HG03442 (cell line): Measurements from ENCODE around the gene CH25H.
"Not testable (repeated sequence)": the region's sequence is repeated elsewhere in the genome, so short reads cannot be mapped to it uniquely, and the experiment has no call there.

Source experiments
- ATAC-seq: cut with Tn5 transposase; IDR thresholded peaks from one replicate; pipeline ENCODE4 v1.9.1; 2021; ENCODE audit warnings: mild to moderate bottlenecking, moderate library complexity; ENCODE audit not compliant: unreplicated experiment

Gene CH25H

DNA sequence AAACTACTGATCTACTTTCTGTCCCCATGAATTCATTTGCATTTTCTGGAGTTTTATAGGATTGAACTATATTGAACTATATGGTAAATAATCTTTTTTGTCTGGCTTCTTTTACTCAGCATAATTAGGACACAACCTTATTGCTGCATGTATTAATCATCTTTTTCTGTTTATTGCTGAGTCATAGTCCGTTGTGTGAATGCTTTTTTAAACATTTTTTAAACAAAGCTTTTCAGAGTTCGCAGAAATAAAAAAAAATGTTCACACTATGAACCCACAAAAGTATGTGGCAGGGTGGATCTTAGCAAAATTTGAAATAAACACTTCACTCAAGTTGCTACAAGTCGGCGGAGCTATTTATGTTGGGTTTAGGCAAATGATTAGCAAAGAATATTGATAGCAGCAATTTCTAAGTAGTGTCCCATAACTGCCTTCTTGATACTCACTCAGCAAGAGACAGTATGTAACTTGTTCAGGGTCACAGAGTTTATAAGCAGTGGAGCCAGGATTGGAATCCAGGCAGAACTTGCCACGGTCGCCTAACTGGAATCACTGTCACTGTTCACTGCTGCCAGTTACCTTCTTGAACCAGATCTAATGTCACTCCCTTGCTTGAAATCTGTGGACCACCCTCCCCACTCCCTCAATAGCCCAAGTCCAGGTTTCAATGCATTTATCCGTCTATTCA, 5.6 kb downstream of the CH25H start:
- no peak for ATAC-seq

DNA sequence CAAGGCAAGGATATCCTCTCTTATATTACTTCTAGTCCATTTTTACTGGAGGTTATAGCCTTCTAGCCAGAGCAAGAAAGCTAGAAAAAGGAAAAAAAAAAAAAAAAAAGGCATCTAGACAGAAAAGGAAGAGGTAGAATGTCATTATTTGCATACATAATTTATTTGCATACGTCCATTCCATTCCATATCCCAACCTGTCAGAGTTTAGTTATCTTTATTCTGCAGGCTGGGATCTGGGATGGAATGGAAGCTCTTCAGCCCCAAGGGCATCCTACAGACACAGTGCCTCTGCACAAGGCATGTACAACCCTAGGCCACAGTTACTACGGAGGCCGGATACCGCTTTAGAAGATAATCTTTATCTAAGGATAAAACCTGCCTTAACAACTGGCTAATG, 9.6 kb downstream of the CH25H start:
- ATAC-seq = no peak

DNA sequence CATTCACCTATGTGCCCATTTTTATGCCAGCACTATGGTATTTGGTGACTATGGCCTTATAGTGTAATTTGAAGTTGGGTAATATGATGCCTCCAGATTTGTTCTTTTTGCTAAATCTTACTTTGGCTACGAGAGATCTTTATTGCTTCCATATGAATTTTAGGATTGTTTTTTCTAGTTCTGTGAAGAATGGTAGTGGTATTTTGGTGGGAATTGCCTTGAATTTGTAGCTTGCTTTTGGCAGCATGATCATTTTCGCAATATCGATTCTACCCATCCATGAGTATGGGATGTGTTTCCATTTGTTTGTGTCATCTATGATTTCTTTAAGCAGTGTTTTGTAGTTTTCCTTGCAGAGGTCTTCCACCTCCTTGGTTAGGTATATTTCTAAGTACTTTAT, 15.8 kb downstream of the CH25H start:
- not testable (repeated sequence) for ATAC-seq

DNA sequence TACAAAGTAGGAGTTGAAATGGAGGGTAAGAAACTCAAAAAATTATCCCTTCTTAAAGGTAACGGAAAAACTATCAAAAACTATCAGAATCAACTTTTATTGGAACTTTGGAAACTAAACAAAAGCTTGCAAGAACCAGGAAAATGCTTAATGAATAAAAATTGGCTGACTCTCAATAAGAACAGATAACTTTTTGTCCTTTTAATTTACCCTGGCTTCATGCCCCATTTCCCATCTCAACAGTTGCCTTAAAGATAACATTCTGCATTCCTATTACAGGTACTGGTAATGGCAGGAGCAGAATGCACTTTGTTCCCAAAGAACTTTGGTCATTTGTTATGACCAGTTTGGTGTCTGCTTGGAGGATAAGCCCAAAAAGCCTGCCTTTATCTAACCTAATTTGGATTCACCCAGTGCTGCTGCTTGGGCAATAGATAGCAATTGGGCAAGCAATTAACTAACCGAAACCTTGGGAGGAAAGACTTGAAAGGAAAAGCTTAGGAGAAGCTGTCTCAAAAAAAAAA, 17.8 kb downstream of the CH25H start:
- no peak for ATAC-seq

DNA sequence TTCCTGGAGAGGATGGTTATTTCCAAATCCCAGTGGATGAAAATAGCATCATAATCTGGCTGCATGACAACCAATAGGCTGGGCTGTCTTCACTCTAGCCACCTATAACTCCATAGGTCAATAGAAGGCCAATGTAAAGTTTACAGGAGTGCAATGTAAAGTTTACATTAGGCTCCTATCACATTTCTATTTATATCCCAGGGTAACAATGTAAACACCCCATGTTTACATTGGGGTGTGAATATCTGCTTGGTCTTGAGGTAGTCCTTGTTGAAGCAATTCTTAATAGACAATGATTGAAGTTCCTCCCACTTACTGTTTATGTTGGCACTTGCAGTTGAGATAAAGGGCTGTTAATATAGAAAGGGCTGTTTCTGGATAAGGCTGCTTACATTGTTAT, 21.5 kb downstream of the CH25H start:
- ATAC-seq = no peak

DNA sequence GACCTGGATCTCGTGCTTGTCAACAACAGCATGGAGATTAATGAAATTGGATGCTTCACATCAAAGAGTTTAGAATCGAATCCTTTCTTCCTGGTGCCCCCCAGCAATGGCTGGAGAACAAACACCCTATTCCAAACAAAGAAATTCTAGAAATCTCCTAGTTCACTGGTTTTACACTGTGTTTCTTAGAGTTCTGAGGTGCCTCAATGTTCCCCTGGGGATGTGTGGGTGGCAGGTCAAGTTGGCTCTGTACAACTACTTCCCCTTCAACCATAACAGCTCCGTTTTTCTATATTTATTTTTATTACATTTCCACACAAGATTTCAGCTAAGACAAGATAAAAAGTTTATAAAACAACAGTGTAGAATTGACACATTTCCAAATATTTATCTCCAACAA, 22.5 kb downstream of the CH25H start:
- ATAC-seq = no peak

DNA sequence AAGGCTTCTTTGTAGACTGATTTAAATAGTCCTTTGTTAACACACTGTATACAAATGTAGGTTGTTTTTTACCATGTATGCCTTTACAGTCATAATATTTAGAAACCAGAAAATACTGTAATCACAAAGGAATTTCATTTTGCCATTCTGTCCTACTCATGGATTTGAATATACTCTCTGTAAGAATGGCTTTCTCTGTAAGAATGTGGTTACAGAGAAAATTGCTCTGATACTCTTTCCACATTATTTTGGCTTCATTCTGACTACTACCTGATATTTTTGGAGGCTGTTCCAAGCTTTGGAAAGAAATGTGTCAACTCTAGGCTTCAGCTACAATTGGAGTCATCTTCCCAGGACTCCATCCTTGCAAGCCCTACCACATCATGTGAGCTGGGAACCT, 23.5 kb downstream of the CH25H start:
- ATAC-seq = no peak

DNA sequence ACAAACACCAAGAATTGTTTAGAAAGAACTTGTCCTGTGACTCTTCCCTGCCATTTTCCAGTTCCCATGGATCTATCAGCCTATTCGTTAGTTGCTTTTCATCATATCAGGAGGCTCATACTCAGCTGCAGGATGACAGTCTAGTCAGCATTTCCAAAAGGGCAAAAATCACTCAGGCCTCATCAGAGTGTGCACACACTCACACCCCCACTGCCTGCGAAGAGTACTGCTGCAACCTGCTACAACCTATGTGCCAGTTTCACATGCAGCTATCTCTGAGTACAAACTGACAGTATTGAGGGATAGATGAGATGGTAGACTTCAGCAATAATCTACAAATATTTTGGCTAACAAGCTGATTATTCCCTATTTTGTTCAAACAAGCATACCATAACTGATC, 24.2 kb downstream of the CH25H start:
- no peak for ATAC-seq

DNA sequence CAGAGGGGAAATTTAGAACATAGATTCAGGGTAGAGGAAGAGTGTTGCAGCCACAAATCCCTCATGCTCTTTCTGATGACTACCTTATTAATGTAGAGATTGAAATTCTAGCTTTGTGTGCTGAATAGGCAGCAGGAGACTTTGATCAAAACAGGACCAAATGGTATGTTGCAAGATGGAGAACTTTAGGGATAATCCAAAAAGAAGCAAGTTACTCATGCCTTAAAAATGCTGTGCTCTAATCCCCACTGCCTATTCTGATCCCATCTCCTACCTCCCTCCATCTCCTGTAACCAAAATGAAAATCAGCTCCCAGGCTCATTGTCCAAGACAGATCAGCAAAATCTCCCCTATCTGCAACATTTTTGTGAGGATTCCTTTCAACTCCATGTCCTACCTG, 31.3 kb downstream of the CH25H start:
- no peak for ATAC-seq

DNA sequence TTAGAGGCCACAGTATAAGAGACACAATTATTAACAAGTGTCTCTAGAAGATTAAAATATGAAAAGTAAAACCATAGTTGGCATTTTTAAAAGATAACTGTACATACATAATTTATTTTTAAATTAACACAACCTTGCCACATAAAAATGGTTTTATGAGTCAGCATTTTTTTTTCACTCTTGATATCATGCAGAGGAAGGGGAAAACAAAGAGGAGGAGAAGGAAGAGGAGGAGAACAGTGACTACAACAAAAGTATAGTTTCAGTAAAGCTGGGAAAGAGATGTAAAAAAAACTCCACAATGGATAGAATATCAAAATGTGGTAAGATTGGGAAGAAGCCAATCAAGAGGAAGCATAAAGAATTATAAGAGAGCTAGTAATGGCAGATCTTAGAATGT, 34.0 kb downstream of the CH25H start:
- no peak for ATAC-seq

DNA sequence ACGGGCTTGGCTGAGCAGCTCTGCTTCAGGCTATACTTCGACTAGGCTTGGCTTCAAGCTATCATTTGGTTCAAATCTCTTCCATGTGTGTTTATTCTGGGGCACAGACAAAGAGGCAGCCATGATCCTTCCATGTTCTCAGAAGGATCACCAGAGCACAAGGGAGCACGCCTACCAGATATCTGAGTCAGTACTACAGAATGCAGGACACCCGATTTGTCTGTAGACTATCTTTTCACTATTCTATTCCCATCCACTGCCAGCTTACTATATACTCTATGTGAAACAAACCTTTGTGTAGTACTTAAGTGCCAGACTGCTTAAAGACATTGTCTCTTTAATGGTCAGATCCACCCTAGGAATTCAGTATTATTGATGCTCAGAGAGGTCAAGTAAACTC, 35.1 kb downstream of the CH25H start:
- ATAC-seq = no peak

DNA sequence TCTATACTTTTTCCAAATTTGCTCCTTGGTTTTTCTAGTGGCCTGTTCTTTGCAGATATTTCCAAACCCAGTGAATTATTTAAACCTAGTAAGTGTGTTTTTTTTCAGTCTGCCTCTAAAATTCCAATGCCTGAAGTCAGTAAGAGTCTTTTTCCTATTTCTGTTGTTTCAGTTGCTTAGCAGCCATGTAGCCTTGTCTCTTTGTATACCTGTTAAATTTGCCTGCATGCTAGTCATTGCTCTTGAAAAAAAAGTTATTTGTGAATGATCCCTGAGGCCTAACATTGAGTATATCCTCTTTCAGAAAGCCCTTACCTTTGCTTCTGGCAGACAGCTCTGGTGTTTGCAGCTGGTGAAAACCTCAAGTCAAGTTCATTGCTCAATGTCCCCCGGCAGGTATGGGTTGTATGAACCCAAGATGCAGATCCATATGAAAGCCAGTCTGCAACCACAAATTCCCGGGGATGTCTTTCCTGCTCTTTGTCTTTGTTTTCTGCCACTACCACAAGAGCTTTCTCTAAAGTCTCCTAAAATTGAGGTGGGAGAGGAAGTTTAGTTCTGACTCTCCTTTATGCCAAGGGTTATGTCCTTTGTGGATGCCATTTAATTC, 35.7 kb downstream of the CH25H start:
- no peak for ATAC-seq

DNA sequence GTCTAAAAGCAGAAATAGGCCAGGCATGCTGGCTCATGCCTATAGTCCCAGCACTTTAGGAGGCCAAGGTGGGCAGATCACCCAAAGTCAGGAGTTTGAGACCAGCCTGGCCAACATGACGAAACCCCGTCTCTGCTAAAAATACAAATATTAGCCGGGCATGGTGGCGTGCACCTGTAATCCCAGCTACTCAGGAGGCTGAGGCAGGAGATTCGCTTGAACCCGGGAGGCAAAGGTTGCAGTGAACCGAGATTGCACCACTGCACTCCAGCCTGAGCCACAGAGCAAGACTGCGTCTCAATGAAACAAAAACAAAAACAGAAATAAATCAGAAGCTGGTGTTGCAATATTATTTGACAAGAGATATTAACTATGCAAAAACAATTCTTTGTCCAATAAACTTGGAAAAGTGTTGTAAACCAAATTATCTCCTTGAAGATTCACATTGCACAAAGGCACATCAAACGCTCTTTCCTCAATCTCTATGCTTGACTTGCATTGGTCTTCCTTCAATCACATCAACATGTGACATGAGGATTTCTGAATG, 38.7 kb downstream of the CH25H start:
- not testable (repeated sequence) for ATAC-seq

DNA sequence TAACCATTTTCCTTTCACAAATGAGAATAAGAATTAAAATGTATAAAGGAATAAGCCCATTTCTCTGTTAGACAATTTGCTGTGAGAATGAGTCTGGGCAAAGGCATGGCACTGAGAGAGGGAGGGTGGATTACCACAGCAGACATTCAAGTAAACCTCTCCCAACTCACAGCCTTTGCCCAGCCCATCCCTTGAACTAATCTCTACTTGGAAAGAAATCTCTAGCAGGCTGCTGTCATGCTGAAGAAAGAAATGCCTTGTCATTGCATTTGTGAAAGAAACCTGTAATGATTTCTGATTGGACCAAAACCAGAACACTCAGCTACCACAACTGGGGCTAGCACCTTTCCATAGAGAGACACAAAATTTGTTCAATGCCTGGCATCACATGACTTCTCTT, 39.2 kb downstream of the CH25H start:
- ATAC-seq = no peak

DNA sequence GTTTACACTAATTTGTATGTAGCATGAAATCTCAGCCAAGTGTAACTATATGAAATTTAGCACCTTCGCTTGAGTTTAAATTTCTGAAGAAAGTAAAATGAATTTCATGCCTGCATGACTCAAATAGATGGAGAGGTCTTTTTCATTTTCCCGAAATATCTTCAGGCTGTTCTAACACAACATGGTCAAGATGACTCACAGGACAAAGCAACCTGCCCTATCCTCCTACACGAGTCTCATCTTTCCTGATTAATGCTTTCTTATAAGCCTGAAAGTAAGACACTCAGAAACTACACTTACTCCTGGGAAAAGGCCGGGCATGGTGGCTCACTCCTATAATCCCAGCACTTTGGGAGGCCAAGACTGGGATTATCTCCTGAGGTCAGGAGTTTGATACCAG, 41.2 kb downstream of the CH25H start:
- no peak for ATAC-seq

DNA sequence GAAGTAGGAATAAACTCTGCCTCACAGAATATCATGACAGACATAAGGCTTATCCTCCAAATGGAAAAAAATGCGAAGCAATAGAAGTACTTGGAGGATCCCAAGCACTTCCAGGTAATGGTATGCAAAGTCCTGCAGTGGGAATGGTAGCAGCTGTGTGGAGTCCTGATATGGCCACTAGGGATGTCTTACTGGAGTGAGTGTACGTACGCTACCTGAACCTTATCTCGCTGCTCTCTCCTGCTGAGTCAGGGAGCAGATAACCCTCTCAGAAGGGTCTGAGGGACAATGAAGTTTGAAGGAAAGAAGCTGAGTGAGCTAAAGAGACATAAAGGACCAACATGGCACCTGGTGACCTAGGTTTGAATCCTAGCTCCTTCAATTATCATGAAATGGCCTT, 42.2 kb downstream of the CH25H start:
- ATAC-seq = no peak

DNA sequence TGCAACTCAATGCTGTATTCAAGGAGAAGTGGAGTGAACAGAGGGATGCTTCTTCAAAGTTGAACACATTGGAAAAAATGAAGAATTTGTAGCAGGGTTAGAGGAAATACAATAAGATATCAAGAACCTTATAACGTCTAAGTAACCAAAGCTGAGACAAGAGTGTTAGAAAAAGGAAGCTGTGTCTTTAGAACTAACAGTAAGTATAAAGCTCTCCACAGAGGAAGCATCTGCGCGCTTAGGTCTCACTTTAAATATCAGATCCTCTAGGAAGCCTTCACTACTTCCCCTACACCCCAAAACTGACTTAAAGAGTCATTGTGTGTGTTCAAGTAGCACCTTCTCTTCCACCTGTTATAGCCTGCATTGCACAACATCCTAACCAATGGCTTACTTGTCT, 43.0 kb downstream of the CH25H start:
- peak; percentile 6 for ATAC-seq

DNA sequence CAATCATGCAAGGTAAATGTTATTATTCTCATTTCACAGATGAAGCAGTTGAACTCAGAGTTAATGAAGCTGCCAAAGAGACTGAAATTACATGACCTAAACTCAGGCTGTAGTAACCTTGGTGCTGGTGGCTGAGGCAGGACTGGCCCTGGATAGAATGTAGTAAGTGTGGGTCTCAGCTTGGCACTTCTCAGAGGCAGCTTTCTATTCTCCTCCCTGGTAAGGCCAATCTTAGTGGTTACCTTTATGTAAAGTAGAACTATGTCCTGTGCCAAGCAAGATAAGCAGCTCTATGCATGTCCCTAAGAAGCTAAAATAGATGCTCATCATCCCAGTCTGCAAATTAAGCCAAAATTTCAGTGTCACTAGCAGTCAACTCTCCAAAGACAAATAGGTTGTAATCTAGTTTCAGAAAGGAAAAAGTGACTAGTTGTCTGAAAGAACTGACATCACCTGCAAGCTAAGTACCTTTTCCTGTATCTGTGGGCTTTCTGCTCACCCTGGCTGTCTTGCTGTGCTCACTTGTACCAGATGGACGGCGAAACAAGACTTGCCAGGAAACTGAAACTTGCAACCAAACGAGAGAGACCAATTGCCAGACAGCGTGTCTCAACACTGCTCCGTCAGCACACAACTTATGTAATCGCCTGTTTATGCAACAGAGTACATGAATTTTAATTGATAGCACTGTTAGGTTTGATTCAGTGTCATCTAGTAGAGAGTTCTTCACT, 43.7 kb downstream of the CH25H start:
- peak; percentile 97 for ATAC-seq

DNA sequence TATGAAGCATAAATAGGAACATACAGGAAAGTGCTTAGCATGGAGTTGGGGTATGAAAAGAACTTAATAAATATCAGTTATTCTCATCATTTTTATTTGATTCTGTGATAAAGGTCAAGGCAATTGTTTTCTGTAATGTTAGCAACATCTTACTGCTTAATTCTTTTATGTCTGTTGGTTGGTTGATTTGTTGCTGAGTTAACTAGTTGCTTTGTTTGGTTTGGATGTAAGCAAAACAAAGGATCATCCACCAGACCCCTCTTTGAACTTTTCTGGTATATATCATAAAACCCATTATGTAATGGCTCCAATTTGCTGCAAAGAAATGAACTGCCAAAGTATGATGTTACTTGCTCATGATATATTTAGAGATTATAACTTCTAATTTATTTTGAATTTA, 44.5 kb downstream of the CH25H start:
- ATAC-seq = no peak

DNA sequence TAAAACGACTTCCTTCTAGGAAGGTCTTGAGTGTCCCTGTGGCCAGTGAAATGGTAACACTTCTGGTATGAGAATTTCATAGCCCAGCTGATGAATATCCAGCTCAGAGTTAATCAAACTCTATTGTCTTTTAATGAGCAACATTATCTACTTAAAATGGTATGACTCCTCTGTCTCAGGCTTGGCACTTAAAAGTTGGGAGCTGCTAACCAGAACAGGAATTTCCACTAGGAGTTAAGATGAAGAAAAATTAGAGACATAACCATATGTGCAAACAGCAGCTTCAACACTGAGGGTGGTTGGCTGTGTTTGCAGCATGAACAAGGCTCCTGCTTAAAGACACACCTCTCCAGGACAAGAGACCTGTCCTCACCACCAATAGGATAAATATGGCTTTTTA, 46.8 kb downstream of the CH25H start:
- no peak for ATAC-seq

DNA sequence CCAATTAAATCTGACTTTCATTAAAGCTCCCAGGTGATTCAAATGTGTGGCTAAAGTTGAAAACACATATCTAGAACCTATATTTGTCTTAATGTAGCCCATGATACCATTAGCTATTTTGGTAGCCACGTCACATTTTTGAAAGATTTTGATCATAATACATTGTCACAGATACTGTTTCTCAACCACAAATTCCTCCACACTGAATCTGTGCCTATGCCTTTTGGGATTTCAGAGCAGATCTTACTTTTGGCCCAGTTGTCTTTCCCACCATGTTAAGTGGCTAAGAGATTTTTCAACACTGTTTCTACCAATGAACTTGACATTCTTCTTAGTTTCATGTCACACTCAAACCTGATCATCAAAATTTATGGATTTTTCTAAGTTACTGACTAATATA, 47.4 kb downstream of the CH25H start:
- no peak for ATAC-seq

DNA sequence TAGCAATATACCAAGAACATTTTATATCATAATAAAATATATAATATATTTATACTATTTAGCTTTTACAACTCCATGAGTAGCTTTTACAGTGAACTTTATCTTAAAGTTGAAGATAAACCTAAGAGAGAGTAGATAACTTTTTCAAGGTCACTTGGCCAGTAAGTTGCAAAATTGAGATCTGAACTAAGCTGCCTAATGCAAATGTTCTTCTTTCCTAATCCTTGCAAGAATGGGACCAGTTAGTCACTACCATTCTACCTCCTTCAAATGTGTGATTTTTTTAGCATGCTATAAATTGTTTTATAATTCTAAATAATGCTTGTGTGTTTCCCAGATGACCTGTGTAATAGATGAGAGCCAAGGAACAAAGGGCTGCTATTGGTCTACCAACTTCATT, 47.8 kb downstream of the CH25H start:
- no peak for ATAC-seq
